HT-29 (cell line): Measurements from ENCODE around the gene SLC30A10. TPM values are rescaled to one million over a fixed set of nuclear protein-coding genes. Genes with fewer than 3 reads are reported as not detected.
A peak's percentile ranks its signal among the peaks of the same experiment; 100 is the strongest.
"Not testable (repeated sequence)": the region's sequence is repeated elsewhere in the genome, so short reads cannot be mapped to it uniquely, and the experiment has no call there.

Source experiments
- DNase-seq: peaks from one replicate; pipeline ENCODE4 v3.0.0-alpha.2; 2015; ENCODE audit warnings: low spot score
- small RNA-seq: library from RNA; depleted of rRNA; stranded (forward); fragments of <200 nt; gene quantifications from one replicate; pipeline ENCODE3, GENCODE V24; 2014
- total RNA-seq: library from RNA; depleted of rRNA; stranded (reverse); fragments of >200 nt; shearing (Covaris generic); gene quantifications from 2 replicates; pipeline ENCODE4 v1.2.3, GENCODE V29; 2014; rRNA removed

SLC30A10 gene
- total RNA-seq, 1 experiment from 2014 or later: not detected

DNA sequence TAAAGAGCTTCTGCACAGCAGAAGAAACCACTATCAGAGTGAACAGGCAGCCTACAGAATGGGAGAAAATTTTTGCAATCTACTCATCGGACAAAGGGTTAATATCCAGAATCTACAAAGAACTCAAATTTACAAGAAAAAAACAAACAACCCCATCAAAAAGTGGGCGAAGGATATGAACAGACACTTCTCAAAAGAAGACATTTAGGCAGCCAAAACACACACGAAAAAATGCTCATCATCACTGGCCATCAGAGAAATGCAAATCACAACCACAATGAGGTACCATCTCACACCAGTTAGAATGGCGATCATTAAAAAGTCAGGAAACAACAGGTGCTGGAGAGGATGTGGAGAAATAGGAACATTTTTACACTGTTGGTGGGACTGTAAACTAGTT lies 36.5 kb downstream of the SLC30A10 start:
- not testable (repeated sequence) for DNase-seq

DNA sequence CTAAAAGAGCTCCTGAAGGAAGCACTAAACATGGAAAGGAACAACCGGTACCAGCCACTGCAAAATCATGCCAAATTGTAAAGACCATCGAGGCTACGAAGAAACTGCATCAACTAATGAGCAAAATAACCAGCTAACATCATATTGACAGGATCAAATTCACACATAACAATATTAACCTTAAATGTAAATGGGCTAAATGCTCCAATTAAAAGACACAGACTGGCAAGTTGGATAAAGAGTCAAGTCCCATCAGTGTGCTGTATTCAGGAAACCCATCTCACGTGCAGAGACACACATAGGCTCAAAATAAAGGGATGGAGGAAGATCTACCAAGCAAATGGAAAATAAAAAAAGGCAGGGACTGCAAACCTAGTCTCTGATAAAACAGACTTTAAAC lies 39.7 kb downstream of the SLC30A10 start:
- DNase-seq: not testable (repeated sequence)

DNA sequence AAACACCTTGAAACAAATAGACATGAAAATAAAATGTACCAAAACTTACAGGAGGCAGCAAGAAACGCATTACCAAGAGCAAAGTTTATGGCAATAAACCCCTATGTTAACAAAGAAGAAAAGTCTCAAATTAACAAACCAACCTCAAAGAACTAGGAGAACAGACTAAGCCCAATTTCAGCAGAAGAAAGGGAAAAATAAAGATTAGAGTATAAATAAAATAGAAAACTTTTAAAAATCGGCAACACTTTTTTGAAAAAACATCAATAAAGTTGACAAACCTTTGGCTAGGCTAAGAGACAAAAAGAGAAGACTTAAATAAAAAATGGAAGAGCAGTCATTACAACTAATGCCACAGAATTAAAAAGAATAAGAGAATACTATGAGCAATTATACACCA lies 42.7 kb downstream of the SLC30A10 start:
- no peak for DNase-seq

DNA sequence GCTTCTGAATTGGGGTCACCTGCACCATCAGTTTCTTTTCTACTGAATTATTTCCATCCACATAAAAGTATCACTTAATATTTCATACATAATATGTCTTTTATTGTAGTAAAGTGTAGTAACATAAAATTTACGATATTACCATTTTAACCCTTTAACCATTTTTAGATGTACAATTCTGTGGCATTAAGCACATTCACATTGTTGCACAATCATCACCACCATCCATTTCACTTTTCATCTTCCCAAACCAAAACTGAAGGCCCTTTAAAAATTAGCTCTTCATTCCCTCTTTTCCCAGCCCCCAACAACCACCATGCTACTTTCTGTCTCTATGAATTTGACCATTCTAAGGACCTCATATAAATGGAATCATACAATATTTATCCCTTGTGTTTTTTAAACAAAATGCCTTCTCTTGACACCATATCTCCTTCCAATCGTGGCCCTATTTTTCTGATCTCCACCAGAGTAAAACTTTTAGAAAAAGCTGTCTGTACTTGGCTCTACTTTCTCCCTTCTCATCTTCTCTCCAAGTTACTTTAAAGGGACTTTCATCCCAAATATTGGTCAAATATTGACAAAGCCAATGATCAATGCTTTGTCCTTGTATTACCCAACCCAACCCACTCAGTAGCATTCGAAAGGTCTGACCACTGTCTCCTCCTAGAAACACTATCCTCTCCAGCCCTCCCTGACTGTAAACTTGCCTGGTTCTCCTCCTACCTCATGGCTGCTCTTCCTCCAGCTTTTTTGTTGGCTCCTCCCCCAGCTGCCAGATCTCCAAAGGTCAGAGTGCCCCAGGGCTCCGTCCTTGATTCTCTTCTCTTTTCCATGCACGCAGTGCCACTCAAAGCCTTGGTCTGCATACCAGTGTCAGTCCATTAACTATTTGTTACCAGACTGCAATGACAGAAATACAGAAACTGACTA lies 44.7 kb downstream of the SLC30A10 start:
- DNase-seq: no peak

DNA sequence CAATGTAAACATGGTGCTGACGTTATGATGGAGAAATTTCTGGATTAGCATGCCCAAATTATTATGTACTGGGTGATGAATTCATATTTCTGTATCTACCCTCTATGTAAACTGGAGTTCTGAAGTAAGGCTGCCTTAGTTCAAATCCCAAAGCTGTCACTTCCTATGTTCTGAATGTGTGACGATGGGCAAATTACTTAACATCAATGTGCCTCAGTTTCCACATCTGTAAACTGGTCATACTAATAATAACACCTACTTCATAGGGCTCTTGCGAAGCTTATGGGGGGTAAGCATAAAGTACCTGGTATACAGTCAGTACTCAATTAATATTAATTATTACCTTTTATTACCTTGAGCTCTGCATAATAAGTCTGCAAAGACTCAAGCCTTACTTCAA lies 45.6 kb downstream of the SLC30A10 start:
- no peak for DNase-seq

DNA sequence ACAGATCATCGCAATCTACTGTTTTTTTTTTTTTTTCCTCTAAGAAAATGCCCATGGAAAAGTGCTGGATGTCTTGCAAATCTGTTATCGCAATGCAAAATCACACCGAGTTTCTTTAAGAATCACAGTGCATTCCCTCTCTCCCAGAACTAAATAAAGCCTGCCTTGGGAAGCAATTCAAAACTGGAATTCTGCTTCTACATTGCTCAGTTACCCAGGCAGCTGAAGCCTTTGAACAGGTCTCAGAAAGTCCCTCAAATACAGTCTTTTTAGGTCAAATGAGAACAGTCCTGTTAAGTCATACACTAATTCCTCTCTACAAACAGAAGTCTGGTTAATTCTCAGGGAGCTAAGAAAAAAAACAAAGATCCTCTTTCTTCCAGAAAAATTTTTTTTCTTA lies 46.3 kb downstream of the SLC30A10 start:
- no peak for DNase-seq

DNA sequence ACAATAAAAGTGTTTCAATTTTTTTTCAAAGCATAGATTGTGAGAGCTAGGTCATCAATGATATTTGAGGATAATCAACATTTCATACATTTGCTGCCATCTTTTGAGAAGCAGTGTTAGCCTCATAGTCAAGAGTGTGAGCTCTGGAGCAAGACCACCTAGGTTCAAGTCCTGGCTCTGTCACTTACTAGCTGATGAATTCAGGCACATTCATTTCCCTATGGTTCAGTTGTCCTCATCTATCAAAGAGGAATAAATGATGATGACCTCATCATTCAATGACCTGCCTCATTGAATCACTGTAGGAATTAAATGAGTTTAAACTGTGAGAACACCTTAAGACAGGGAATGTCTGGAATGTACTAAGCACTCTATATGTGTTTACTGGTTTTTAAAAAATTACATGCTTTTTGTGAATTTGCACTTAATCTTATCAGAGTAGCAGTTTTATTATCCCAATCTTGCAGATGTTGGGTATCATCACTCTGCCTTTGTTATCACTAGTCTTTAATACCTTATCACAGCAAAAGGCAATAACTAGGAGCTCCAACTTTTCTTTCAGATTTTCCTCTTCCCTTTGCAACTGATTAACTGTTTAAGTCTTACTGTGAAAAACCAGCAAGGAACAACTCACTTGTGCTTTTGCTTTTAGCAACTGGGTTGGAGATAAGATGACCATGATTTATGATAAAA lies 47.4 kb downstream of the SLC30A10 start:
- no peak for DNase-seq

DNA sequence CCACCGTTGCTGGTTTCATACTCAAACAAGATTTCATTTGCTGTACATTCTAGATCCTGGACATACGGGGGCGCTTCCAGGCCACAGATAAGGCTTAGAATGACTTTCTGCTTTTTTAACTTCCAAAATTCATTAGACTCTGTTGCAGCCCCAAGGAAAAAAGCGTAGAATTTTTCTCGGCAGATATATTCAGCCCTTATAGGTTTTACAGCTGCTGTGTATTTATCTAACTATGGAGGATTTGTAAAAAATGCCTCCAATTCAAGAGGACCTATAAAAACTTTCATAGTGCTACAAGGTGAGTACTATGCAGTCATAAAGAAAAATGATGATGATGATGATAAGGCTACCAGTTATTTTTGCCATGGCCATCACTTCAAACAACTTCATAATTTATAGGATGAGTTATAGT lies 51.6 kb downstream of the SLC30A10 start:
- DNase-seq: peak; percentile 6

DNA sequence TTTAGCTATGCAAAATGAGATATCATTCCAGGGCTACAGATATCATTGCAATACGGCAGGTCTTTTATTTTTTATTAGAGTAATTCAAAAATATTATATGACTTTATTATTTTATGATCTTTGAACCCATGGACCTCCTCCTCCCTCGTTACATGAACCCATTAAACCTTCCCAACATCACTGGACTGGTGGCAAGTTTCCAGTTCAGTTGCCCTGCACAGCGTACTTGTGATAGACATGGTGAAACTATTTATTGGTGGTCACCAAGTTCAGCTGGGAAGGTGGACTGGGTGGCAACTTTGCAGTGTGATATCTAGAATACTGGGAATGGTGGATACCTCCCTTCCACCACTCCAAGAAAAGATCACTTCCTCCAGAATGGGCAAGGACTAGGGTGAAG lies 52.5 kb downstream of the SLC30A10 start:
- no peak for DNase-seq

DNA sequence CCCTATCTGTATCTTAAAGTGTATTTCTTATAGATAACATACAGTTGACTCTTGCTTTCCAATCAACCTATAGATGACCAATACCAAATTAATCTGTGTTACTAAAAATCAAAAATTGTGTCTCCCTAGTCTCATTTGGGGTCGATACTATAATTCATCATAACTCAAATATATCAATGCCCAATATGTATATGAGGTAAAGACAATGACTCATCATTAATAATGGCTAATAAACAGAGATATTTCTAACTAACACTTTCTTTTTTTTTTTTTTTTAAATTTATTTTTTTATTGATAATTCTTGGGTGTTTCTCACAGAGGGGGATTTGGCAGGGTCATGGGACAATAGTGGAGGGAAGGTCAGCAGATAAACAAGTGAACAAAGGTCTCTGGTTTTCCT lies 55.8 kb downstream of the SLC30A10 start:
- DNase-seq: not testable (repeated sequence)

DNA sequence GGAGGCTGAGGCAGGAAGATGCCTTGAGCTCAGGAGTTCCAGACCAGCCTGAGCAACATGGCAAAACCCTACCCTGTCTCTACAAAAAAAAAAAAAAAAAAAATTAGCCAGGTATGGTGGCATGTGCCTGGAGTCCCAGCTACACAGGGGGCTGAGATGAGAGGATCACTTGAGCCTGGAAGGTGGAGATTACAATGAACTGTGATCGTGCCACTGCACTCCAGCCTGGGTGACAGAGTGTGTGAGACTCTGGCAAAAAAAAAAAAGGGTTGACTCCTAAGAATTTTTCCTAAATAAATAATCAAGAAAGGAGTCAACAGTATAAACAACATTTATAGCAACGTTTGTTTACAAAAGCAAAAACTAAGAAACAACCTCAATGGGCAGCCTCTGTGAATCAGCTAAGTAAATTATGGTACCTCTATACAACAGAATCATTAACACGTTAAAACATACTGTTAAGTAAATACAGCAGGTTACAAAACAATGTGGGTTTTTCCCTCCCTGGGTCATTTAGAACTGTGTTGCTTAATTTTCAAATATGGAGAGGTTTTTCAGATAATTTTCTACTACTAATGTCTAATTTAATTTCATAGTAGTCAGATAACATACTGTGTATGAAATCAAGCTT lies 56.8 kb downstream of the SLC30A10 start:
- DNase-seq: no peak

DNA sequence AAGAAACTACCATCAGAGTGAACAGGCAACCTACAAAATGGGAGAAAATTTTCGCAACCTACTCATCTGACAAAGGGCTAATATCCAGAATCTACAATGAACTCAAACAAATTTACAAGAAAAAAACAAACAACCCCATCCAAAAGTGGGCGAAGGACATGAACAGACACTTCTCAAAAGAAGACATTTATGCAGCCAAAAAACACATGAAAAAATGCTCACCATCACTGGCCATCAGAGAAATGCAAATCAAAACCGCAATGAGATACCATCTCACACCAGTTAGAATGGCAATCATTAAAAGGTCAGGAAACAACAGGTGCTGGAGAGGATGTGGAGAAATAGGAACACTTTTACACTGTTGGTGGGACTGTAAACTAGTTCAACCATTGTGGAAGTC lies 59.7 kb downstream of the SLC30A10 start:
- DNase-seq: not testable (repeated sequence)

Small RNAs within 50 kb of the gene (small RNA-seq; reads per million reads assigned to genes)
- 1.4 reads per million, percentile 50 among the genes with 10 or more reads in this experiment for gene RF00012

Other genes with a start within 250 kb of the SLC30A10 start
- 62.9 and 67.5 TPM in 2 replicates for gene EPRS1, start 117.9 kb upstream of the SLC30A10 start, total RNA-seq
- 19.9 and 23.7 TPM in 2 replicates for gene BPNT1, start 161.2 kb upstream of the SLC30A10 start, total RNA-seq
- 47.5 and 51.9 TPM in 2 replicates for gene IARS2, start 165.6 kb upstream of the SLC30A10 start, total RNA-seq